Measurements from ENCODE around the gene INS.
"Not testable (repeated sequence)": the region's sequence is repeated elsewhere in the genome, so short reads cannot be mapped to it uniquely, and the experiment has no call there.

Gene INS

DNA sequence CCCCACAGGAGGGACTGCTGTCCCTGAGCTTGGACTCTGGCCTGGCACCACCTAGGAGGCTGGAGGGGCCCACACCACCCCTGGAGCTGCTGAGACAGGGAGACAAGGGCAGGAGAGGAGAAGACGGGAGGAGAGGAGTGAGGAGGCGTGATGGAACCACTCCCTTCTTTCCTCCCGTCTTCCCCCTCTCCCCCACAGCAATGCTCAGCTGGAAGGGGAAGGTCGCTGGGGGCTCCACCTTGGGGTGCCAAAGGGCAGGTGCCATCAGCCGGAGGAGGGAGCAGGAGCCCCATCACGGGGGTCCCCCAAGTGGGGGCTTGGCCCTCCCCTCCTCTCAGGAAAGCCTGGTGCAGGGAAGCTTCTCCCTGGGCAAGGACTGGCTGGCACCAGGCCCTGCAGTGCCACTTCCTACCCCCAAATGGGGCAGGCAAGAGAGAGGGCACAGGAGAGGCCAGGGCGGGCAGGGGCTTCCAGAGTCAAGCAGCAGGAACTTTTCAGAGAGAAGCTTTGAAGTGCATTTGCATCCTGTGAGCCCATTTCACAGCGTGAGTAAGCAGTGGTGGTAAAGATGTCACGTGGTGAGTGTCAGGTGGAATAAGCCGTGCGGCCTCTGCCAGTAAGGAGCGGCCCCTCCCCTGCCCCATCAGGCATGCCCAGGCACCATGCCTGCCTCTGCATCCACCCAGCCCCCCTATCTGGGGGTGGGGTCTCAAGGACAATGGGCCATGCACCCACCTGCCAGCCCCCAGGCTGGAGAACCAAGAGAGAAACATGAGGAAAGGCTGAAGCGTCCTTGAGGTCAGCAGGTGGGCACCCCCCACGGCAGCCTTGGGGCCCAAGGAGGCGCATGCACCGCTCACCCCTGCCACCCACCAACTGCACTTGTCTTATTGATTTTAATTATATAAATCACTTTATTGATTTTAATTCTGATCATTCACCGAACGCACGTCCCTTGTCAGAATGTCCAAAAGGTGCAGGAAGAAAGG, 26.7 kb downstream of the INS start:
- DNase-seq = no peak

DNA sequence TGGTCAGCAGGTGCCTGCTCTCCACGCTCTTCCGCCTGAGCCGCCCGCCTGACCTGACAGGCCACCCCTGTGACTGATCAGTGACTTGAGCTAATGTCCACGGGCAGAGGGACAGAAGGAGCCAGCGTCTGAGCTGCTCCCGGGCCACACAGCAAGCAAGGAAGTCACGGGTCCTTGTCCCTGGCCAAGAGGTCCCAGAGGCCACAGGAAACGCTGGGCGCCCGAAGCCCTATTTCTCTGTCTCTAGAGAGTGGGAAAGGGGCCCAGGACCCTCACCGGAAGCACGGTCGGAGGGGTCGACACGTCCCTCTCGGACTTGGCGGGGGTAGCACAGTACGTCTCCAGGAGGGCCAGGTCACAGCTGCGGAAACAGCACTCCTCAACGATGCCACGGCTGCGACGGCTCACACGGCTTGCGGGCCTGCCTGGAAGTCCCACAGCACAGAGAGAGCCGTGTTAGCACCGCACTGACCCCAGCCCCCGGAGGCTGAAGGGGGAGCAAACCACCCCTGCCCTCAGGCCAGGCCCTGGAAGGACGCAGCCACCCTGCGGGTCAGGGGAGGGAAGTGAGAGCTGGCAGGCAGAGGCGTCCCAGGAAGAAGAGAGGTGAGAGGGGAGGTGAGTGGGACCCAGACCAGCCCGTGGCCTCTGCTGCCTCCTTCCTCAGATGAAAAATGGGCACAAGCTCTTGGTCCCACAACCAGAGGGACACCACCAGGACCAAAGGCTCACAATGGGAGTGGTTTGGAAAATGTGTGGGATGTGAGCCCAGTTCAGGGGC, 27.6 kb downstream of the INS start:
- no peak for DNase-seq

DNA sequence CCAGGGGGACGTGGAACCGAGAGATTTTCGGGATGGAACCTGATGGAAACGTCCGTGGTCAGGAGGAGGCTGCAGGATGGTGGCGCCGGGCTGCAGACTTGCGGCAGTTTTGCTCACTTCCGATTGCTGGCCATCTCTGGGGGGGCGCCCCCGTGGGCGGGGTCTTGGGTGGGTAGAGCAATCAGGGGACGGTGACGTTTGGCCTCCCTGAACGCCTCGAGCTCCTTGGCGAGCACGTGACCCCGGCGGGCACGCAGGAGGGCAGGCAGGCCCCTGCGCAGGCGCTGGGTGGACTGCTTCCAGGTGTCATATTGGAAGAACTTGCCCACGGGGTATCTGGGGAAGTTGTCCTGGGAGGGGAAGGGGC, 28.2 kb downstream of the INS start:
- DNase-seq = no peak

DNA sequence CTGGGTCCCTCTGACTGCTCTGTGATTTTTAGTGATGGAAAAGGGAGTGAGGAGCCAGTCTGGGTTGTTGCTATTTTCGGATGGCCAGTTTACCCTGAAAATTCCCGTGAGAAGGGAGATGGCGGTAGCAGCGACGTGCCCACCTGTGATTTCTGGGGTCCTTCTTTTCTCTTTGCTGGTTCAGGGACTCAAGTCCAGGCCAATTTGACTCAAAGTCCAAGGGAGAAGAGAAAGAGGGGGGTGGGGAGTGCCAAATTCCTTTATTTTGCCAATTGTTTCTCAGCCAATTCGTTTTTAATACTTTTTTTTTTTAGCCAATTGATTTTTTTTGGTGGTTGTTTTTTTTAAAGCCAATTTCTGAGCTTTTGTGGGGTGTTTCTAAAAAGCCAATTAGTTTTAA, 28.8 kb downstream of the INS start:
- no peak for DNase-seq

DNA sequence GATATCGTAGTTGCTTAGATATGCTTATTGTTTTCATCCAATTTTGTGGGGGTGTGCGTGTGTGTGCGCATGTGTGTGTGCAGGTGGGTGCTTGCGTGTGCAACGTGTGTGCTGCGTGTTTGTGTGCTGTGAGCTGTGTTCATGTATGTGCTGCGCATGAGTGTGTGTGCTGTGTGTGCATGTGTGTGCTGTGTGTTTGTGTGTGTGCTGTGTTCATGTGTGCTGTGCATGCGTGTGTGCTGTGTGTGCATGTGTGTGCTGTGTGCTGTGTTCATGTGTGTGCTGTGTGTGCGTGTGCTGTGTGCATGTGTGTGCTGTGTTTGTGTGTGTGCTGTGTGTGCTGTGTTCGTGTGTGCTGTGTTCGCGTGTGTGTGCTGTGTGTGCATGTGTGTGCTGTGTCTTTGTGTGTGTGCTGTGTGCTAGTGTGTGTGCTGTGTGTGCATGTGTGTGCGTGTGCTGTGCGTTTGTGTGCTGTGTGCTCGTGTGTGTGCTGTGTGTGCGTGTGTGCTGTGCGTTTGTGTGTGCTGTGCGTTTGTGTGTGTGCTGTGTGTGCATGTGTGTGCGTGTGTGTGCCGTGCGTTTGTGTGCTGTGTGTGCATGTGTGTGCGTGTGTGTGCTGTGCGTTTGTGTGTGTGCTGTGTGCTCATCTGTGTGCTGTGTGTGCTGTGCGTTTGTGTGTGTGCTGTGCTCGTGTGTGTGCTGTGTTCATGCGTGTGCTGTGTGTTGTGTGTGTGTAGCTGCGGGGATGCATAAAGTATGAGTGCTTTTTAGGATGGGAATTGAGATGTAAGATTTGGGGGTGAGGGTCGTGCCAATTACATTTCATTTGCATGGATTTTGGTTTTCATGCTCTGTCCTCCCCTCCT, 29.4 kb downstream of the INS start:
- DNase-seq = no peak

DNA sequence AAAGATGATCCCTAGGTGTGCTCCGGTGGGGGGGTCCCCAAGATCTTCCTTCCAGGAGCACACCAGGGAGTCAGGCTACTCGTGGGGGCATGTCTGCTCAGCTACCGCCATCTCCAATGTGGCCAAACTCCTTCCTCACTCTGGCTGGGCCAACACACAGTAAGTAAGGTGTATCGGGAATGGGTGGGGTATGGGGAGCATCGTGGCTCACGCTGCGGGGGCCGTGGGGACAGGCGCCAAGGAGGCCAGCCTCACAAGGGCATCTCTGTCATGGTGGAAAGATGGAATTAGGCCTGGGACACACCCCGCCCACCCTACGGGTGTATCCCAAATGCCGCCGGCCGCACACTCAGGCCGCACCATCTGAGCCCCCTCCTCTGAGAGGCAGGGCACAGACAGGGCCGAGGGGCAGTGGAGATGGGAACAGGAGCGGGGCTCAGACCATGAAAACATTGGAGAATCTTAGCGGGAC, 30.1 kb downstream of the INS start:
- no peak for DNase-seq

DNA sequence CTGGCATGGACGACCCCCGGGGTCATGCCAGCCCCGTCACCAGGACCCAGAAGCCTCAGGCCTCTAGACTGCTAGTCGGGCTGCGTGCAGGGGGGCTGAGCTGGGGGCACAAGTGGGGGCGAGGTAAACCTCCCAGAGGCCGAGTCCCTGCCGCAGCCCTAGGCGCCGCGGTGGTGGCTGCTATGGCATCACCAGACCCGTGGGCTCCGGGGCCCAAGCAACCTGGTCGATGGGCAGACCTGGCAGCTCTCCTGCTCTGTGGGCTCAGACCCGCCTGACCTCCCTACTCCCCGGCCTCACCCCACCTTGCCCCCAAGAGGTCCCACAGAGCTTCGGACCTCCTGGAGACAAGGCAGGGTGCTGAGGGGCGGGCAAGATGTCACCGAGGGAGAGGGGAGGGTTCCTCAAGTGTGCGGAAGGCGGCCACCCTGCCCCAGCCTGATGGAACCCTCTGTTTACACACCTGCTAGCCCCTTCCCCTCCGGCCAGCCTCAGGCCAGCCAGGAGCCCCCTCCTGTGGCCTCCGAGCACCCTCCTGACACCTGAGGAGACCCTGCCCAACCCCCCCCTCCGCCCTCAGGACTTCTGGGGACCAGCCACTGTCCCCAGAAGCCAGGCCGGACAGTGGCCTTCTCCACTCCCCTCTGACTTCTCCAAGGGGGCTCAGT, 31.2 kb downstream of the INS start:
- no peak for DNase-seq

DNA sequence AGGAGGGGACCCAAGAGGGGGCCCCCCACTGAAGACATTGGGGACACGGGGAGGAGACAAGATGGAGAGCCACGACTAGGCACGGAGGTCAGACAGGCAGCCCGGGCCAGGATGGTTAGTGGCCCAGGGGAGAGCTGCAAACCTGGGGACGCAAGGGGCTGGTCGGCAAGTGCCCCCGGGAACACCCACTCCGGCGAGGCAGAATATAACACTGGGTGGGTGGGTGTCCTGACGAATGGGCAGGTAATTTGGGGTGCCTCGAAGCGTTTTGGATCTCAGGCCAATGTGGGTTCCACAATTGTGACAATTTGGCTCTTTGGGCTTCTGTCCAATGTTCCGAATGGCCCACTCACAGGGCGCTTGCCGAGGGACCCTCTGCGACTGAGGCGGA, 31.7 kb downstream of the INS start:
- DNase-seq = no peak

DNA sequence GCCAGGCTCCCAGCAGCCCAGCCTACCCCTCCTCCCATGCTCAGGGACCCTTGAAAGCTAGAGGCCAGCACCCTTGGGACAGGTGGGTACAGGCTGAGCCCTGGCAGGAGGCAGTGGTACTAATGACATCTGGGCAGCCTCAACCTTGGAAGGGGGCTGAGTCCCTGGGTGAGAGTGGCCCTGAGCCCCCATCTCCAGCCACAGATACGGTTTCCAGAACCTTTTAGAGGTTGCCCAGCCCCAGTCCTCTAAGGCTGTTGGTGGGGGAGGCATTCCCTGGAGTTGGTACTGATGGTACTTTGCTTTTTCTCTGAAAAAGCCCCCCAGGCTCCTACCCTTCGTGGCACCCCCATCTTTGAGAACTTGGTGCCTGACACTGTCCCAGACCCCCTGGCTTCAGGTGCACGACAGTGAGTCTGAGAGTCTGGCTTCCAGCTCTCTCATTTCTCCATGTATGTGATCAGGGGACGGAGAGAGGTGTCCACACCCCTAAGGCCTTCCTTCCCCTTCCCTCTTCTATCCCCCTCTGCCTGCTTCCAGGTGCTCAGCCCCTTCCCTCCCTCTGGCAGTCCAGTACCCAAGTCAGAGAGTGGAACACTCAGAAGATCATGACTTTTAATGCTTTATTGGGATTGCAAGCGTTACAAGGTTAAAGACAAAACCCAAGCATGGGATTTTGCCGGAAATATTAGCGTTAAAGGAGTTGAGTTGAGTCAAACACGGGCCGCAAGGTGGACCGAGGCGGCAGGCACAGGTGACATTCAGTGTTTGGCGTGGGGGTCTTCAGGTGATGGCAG, 32.3 kb downstream of the INS start:
- no peak for DNase-seq

DNA sequence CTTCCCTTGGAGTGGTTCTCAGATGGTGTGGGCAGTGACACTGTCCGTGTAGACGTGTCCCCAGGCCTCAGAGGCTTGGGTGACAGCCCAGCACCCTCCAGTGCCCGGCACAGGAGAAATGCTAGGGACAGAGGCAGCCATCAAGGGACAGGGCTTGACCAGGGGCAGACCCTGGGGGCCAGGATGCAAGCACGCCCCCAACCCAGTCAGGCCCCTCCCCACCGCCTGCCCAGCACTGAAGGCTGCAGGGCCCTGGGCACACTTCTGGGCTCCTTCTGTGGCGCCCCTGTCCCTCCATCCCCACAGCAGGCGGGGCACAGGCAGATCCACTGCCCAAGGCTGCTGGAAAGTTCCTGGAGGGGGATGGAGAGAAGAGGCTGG, 32.9 kb downstream of the INS start:
- DNase-seq = no peak

DNA sequence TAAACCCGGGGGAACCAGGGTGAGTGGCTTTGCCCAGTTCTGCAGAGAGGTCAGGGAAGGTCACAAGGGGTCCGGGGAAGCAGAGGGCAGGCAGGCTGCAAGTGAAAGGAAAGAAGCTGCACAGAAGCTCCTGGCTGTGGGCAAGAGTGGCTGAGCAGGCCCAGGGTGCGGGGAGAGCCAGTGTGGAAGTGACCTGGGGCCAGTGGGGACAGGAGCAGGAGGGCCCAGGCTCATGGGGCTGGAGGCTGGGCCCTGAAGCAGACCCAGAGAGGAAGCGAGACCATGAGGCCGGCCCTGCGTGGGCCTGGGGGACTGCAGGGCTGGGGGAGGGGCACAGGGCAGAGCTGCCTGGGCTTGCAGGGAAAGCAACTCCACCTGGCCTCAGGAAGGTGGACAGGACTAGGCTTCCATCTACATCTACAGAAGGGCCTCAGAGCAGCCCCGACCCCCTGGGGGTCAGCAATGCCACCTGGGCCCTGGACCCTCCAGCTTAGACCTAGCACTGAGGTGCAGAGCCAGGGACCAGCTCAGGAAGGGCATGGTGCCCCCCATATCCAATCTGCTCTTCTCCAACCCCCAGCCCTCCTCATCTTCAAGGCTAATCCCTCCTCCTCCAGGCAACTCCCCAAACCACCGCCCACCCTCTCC, 33.4 kb downstream of the INS start:
- no peak for DNase-seq

DNA sequence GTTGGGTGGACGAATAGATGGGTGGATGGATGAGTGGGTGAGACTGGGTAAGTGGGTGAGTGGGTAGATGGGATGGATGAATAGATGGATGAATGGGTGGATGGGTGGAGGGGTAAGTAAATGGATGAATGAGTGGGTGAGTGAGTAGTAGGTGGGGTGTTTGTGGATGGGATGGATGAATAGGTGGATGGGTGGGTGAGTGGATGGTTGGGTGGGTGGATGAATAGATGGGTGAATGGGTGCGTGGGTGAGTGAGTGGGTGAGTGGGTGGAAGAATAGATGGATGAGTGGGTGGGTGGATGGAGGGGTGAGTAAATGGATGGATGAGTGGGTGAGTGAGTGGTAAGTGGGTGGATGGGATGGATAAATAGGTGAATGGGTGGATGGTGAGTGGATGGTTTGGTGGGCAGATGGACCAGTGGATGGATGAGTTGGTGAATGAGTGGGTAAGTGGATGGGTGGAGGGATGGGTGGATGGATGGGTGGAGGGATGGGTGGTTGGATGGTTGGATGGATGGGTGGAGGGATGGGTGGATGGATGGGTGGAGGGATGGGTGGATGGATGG, 34.4 kb downstream of the INS start:
- no peak for DNase-seq

DNA sequence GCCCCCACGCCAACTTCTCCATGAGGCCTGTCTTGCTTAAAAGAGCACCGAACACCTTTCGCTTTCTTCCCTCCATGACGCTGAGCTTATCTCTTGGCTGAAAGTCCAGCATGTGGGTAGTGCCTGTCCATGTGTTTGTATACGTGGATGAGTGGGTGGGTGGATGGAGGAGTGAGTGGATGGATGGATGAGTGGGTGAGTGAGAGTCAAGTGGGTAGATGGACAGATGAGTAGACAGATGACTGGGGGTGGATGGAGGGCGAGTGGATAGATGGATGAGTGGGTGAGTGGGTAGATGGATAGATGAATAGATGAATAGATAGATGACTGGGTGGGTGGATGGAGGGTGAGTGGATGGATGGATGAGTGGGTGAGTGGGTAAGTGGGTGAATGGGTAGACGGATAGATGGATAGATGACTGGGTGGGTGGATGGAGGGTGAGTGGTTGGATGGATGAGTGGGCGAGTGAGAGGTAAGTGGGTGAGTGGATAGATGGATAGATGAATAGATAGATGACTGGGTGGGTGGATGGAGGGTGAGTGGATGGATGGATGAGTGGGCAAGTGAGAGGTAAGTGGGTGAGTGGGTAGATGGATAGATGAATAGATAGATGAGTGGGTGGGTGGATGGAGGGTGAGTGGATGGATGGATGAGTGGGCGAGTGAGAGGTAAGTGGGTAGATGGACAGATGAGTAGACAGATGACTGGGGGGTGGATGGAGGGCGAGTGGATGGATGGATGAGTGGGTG, 36.1 kb downstream of the INS start:
- not testable (repeated sequence) for DNase-seq

DNA sequence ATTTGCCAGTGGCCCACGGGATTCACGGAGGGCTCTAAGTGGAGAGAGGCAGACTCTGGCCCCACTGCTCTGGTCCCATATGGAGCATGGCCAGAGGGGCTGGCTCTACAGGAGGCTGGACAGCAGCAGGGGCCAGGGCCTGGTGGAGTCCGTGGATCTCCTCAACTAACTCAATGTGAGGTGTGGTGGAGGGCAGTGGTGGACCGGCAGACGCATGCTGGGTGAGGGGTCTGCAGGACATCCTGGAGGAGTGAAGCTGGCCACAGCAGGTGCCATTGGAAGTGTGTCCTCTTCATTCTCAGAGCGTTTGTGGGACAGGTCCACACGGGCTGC, 37.4 kb downstream of the INS start:
- no peak for DNase-seq

DNA sequence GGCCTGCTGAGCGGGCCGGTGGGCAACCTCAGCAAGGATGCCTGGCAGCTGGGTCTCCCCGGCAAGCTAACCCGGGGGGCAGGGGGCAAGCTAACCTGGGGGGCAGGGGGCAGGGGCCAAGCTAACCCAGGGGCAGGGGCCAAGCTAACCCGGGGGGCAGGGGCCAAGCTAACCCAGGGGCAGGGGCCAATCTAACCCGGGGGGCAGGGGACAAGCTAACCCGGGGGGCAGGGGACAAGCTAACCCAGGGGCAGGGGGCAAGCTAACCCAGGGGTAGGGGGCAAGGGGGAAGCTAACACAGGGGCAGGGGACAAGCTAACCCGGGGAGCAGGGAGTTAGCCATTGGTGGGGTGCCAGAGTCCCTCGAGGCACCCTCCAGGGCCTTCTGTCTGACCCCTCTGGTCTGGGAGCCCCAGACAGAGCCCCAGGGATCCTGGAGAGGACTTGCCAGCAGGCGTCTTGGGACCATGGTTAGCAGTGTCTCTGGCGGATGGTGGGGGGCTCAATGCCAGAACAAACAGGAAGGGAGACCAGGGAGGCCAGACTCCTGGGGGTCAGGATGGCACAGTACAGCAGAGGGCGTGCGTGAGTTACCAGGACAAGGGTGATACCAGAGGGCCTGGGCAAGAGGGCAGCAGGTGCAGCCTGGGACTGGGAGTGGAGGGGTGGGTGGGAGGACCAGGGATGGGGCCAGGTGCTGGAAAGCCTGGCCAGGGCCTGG, 37.9 kb downstream of the INS start:
- no peak for DNase-seq

DNA sequence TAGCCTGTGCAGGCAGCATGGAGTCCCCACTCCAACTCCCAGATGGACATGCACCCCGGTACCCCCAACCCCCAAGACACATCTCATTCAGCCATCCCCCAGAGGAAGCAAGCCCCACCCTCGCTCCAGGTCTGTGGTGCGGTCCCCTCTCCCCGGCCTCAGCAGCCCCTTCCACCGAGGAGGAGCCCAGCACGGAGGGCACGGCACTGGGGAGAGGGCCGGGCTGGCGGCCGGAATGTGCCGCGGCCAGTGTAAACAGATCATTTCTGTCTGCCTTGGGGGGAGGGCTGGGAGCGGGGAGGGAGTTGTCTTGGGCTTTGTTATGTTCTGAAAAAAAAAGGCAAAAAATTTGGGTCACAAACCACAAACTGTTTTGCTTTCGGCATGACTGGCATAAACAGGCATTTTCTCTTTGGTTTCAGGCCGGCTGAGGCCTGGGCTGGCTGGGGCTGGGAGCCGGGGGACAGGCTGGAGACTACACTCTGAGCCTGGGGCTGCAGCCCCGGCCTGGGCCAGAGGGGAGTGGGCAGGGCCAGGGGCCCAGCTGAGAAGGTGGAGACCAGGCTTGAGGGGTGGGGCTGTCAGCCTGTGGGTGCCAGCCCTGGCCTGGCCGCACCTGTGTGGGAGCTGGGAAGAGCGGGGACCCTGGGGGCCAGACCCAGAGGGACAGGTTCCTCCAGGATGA, 38.6 kb downstream of the INS start:
- DNase-seq = no peak
